Testis (tissue), 3 donors: ENCODE measurements around the gene SCO2. TPM values are rescaled to one million over a fixed set of nuclear protein-coding genes. Genes with fewer than 3 reads are reported as not detected.

ENCODE experiments used
- DNase-seq: peaks from one replicate; pipeline ENCODE4 v3.0.0-alpha.2; 2019
- H3K27ac ChIP-seq, 2 donors: fragments of 200-600 bp; sonication (generic); one replicate each; pipeline ENCODE4 v1.5.1; 2019
- H3K27me3 ChIP-seq: fragments of 200-600 bp; sonication (generic); one replicate; pipeline ENCODE4 v1.5.1; 2019
- H3K36me3 ChIP-seq: fragments of 200-600 bp; sonication (generic); one replicate; pipeline ENCODE4 v1.5.1; 2017; ENCODE audit warnings: low read depth; ENCODE audit errors: missing control alignments
- H3K4me1 ChIP-seq: fragments of 200-600 bp; sonication (generic); one replicate; pipeline ENCODE4 v1.5.1; 2019
- H3K4me3 ChIP-seq, 2 donors: fragments of 200-600 bp; sonication (generic); one replicate each; pipeline ENCODE4 v1.5.1; 2017 to 2019
- H3K9me3 ChIP-seq: fragments of 200-600 bp; sonication (generic); one replicate; pipeline ENCODE4 v1.5.1; 2017
- CTCF ChIP-seq, 3 experiments: fragments of 450-650 bp in 2 of 3; fragments of 200-600 bp in 1 of 3; sonication (generic) in 1 of 3; IDR thresholded peaks; one replicate each; pipeline ENCODE4 v1.5.1; 2016 to 2019; ENCODE audit warnings: antibody characterized with exemption in 3 of 3, mild to moderate bottlenecking in 2 of 3, moderate library complexity in 1 of 3
- POLR2A ChIP-seq: fragments of 450-650 bp; IDR thresholded peaks from one replicate; pipeline ENCODE4 v1.6.1; 2017; ENCODE audit warnings: antibody characterized with exemption, mild to moderate bottlenecking, moderate library complexity
- WGBS, 2 donors: methylation state at CpG; one replicate each; pipeline ENCODE4 v1.1.5; 2018; 5-methylcytosine and 5-hydroxymethylcytosine counted together
- intact Hi-C: fragments of 100-400 bp; cut with DNase I; formaldehyde crosslinking; loops from one replicate; pipeline ENCODE4 v1.15.1; 2023; ENCODE audit warnings: low total_unique reads
- polyA plus RNA-seq: library from polyadenylated mRNA; stranded (reverse); fragments of 350-450 nt; fragmentation: Illumina TruSeq; extraction: RNeasy Lipid Tissue Mini Kit (QIAGEN cat#74804); gene quantifications from one replicate; pipeline ENCODE4 v1.2.3, GENCODE V29; 2014; ENCODE audit warnings: low read depth, low replicate concordance; ENCODE audit not compliant: insufficient read depth
- total RNA-seq, 2 donors: library from RNA; depleted of rRNA; stranded (reverse); fragments of >200 nt; gene quantifications; one replicate each; pipeline ENCODE4 v1.2.3, GENCODE V29; 2016

Gene SCO2
- total and polyA plus RNA-seq, 3 donors from 2014 or later = 1.8 to 4.8 (median 4.1) TPM

GRCh38 chr22:50487290-50488005 is 38.0 kb downstream of the SCO2 start:
- no peak overlapping the region for H3K4me3 ChIP-seq
- 88 to 91% methylated on average over 22 of the region's 23 CpGs for WGBS, 2 donors

DNA sequence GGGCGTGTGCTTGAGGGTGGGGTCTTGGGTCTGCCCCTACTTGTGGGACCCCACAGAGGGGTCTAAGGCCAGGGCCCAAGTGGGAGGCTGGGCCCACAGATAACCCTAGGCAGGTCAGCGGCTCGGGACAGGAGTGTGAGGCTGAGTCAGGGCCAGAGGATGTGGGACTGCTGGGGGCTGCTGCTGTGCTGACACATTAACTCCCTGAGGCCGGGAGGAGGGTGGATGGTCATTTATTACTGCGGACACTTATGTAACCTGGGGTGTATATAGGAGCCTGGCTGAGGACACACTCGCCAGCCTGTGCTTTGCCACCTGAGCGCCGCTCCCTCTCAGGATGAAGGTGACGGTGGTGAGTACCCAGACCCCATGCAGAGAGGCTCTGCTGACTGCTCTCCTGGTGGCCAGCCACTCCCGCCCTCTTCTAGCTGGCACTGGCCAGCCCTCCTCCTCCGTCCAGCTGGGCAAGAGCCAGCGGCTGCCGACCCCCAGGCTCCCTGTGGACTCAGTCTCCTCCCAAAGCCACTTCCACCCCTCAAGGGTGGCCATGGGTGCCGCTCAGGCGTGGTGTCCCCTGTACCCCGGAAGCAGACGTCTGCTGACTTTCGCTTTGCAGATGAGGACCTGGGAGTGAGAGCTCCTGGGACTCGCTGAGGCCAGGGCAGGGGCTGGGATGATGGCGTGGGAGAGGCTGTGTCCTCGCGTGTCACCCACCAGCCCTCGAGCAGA is 38.7 kb downstream of the SCO2 start, which contains the start of gene MIOX:
Gene MIOX (plus strand): TSS at position 299 of the 729 bp plus-strand sequence. CDS start 39 bp downstream, at position 338.
- 79% methylated on average over 18 to 23 of the region's 23 CpGs for WGBS, 2 donors
- no peak for DNase-seq
- intact Hi-C loops = no loop called here
- Histone ChIP-seq H3K27me3 (no peaks in the 10 kb centered on the region), H3K4me1 (no peaks in the 10 kb centered on the region), H3K27ac (no peak within 1 kb of the TSS), H3K36me3 (no peaks in the 10 kb centered on the region), H3K9me3 (no peaks in the 10 kb centered on the region), H3K4me3 (no peak within 1 kb of the TSS)
- no peak for TF ChIP-seq CTCF (IDR thresholded peaks at IDR 0.05)
- TF ChIP-seq POLR2A = no peak

More at GRCh38 chr22:50487290-50488005, 38.0 kb downstream of the SCO2 start:
- Histone ChIP-seq H3K9me3 (no peaks in the 10 kb centered on the region), H3K4me1 (no peaks in the 10 kb centered on the region), H3K27me3 (no peaks in the 10 kb centered on the region), H3K27ac (no peak overlapping the region), H3K36me3 (no peaks in the 10 kb centered on the region)
- DNase-seq = no peak
- TF ChIP-seq POLR2A (no peak), CTCF (IDR thresholded peaks at IDR 0.05) (no peak)
- intact Hi-C loops = no loop called here

DNA sequence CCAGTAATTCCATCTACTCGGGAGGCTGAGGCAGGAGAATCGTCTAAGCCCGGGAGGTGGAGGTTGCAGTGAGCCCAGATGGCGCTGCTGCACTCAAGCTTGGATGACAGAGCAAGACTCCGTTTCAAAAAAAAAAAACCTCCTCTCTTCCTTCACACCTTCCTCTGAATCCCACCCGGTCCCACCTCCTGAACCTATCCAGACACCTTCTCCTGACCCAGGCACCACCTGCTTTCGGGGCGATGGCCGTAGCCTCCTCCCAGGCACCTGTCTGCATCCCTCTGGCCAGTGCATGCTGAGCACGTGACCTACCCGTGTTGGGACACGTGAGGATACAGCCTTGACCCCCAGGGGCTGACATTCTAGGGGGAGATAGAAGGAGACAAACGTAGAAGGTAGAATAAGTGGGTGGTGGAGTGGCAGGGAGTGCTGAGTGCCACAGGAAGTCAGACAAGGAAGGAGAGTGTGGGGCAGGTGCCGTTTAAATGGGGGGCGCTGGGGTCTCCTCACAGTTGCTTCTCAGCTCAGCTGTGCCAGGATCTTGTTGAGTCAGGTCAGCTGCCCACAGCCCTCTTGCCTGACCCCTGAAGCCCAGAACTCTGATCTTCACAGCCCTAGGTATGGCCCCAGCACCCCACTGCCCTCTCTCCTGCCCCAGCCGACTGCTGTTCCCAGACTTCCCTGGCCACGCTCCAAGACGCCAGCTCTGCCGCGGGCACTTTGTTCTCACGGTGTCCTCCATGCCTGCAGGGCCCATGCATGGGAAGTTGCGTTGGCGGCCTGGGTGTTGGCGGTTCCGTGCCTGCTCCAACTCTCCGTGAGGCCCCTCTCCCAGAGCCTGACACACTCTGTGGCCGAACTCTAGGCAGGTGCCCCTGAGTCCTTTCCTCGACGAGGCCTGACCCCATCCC is 39.9 kb downstream of the SCO2 start:
- Histone ChIP-seq H3K27ac (no peak overlapping the region), H3K9me3 (no peaks in the 10 kb centered on the region), H3K27me3 (no peaks in the 10 kb centered on the region), H3K36me3 (no peaks in the 10 kb centered on the region), H3K4me1 (no peaks in the 10 kb centered on the region), H3K4me3 (no peak overlapping the region)
- TF ChIP-seq POLR2A (no peak), CTCF (IDR thresholded peaks at IDR 0.05) (no peak)
- no peak for DNase-seq
- intact Hi-C loops = no loop called here
- 71 to 74% methylated on average over 18 to 29 of the region's 29 CpGs for WGBS, 2 donors

DNA sequence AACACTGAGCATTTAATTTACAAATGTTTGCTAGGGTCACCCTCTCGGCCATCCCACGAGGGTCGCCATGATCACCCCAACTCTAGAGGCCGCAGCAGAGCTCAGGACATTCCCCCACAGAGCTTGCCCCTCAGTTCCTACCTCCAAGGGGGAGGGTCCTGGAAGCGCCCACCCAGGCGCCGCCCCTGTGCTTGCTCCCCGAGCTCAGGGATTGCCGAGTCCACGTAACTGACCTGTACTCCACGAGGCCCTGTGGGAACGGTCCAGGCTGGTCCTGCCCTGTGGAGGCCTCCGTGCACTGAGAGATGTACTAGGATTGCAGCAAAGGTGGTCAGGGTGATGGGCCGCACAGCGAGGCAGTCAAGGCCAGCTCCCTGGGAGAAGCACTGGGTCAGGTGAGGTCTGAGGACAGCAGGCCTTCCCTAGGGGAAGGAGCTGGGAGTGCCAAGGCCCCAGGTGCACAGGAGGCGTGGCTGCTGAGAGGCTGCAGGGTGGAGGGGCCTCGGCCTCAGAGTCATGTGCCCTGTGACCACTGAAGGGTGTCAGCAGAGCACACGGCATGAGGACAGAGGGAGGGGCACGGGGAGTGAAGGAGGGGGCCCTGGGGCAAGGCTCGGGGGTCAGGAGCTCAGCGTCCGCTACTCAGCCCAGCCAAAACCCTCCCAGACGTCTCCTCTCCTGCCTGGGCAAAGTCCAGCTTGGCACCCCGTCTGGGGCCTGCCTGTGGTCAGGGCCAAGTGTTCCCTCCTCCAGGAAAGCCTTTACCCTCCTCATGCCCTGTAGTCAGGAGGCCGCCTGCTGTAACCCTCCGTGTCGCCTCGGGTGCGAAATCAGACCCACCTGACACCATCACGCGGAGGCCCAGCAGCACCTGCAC is 41.2 kb downstream of the SCO2 start:
- intact Hi-C loops = no loop called here
- no peak for TF ChIP-seq POLR2A
- no peak for TF ChIP-seq CTCF (IDR thresholded peaks at IDR 0.05)

More for the DNA sequence above, 41.2 kb downstream of the SCO2 start:
- WGBS, 2 donors = 86 to 88% methylated on average over 14 to 31 of the region's 31 CpGs
- no peaks in the 10 kb centered on the region for H3K9me3 ChIP-seq
- no peak for DNase-seq
- no peak overlapping the region for H3K4me3 ChIP-seq
- H3K27ac ChIP-seq = no peak overlapping the region
- H3K4me1 ChIP-seq = no peaks in the 10 kb centered on the region
- no peaks in the 10 kb centered on the region for H3K27me3 ChIP-seq
- no peaks in the 10 kb centered on the region for H3K36me3 ChIP-seq
